ENCODE data around the gene SSRP1.

SSRP1 gene

DNA sequence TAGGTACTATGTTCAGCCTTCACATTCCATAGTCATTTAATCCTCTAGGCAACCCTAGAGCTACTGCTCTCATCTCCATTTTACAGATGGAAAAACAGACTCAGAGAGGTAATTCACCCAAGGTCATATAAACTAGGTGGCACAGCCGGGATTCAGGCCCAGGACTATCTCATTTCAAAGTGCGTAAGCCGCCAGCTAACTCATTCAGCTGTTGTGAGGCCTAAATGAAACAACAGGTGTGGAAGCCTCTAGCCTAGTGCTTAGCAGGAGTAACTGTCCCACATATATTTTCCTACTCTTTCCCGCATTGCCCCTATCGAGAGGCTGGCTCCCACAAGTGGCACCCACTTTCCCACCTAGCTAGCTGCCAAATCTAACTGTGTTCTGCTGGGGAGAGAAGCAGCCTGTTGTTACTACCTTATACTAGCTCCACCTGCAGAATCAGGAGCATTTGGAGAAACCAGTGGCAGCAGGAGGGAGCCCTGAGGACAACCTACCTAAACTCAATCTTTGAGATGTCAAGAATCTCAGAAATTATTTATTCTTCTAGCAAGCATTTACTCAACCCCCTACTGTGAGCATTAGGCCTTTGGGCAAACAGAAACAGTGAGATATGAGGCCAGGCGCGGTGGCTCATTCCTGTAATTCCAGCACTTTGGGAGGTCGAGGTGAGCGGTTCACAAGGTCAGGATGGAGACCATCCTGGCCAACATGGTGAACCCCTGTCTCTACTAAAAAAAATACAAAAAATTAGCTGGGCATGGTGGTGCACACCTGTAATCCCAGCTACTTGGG, 24.4 kb upstream of the SSRP1 start:
- 0 out of 2 replicates have a peak, but pooled peaks have one; percentile 11 for TF ChIP-seq TEAD4 (IDR thresholded peaks at IDR 0.05)
- no peak for TF ChIP-seq CREB1 (IDR thresholded peaks at IDR 0.05; ENCODE audit: low read depth)
- TF ChIP-seq TCF12 (IDR thresholded peaks at IDR 0.05; ENCODE audit: low read depth), result no peak
- no peak for TF ChIP-seq YY1 (IDR thresholded peaks at IDR 0.05; ENCODE audit: low read depth)

DNA sequence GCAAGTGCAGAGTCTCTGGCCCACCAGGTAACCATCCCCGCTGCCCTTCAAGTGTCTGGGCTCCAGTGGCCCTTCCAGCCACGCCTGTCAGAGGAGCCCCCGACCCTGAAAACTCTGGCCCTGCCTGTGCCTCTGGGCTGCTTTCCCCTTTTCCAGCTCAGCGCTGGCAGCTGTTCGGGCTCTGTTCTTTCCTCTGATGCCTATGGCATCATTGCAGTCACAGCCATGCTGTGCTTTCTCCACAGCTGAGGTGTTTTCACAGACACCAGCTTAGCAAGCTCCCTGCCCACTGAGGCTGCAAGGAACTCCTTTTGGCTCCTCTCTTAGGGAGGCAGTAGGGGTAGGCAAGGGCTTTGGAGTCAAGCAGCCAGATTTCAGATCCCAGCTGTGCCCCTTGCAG, 23.7 kb upstream of the SSRP1 start:
- TF ChIP-seq, protein P1, sequence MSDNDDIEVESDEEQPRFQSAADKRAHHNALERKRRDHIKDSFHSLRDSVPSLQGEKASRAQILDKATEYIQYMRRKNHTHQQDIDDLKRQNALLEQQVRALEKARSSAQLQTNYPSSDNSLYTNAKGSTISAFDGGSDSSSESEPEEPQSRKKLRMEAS (IDR thresholded peaks at IDR 0.05), result no peak
- TF ChIP-seq RAD21 (IDR thresholded peaks at IDR 0.05; ENCODE audit: low read depth) (no peak), YY1 (IDR thresholded peaks at IDR 0.05; ENCODE audit: low read depth) (no peak), ZBTB7A (IDR thresholded peaks at IDR 0.05; ENCODE audit: low read depth) (no peak), EGR1 (IDR thresholded peaks at IDR 0.05) (no peak), NFIC (IDR thresholded peaks at IDR 0.05) (no peak), TEAD4 (IDR thresholded peaks at IDR 0.05) (no peak), EP300 (IDR thresholded peaks at IDR 0.05; ENCODE audit: borderline replicate concordance) (no peak), TAF1 (IDR thresholded peaks at IDR 0.05; ENCODE audit: low read depth) (no peak), FOXM1 (IDR thresholded peaks at IDR 0.05; ENCODE audit: borderline replicate concordance, low read depth) (no peak), CREB1 (IDR thresholded peaks at IDR 0.05; ENCODE audit: low read depth) (no peak), USF1 (IDR thresholded peaks at IDR 0.05) (no peak), CEBPB (IDR thresholded peaks at IDR 0.05) (no peak), TCF12 (IDR thresholded peaks at IDR 0.05; ENCODE audit: low read depth) (no peak)
- TF ChIP-seq, protein P2, sequence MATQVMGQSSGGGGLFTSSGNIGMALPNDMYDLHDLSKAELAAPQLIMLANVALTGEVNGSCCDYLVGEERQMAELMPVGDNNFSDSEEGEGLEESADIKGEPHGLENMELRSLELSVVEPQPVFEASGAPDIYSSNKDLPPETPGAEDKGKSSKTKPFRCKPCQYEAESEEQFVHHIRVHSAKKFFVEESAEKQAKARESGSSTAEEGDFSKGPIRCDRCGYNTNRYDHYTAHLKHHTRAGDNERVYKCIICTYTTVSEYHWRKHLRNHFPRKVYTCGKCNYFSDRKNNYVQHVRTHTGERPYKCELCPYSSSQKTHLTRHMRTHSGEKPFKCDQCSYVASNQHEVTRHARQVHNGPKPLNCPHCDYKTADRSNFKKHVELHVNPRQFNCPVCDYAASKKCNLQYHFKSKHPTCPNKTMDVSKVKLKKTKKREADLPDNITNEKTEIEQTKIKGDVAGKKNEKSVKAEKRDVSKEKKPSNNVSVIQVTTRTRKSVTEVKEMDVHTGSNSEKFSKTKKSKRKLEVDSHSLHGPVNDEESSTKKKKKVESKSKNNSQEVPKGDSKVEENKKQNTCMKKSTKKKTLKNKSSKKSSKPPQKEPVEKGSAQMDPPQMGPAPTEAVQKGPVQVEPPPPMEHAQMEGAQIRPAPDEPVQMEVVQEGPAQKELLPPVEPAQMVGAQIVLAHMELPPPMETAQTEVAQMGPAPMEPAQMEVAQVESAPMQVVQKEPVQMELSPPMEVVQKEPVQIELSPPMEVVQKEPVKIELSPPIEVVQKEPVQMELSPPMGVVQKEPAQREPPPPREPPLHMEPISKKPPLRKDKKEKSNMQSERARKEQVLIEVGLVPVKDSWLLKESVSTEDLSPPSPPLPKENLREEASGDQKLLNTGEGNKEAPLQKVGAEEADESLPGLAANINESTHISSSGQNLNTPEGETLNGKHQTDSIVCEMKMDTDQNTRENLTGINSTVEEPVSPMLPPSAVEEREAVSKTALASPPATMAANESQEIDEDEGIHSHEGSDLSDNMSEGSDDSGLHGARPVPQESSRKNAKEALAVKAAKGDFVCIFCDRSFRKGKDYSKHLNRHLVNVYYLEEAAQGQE (IDR thresholded peaks at IDR 0.05; ENCODE audit: low read depth), result no peak

DNA sequence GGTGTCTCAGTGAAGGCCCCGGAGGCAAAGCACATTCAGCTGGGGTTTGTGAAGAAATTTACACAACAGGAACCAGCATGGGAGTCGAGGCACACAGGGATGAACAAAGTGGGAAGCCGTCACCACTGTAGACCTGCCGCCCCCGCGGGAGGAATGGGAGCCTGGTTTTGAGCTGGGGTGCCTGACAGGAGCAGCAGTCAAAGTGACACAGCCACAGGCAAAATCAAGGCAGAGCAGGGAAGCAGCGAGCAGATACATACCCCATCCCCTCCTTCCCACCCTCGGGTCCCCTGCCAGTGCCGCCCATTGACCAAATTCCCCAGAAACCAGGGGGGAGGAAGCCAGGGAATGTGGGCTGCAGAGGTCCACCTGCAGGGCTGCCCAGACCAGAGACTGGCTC, 23.3 kb upstream of the SSRP1 start:
- TF ChIP-seq CEBPB (IDR thresholded peaks at IDR 0.05) (no peak), YY1 (IDR thresholded peaks at IDR 0.05; ENCODE audit: low read depth) (no peak), EP300 (IDR thresholded peaks at IDR 0.05; ENCODE audit: borderline replicate concordance) (no peak), FOXM1 (IDR thresholded peaks at IDR 0.05; ENCODE audit: borderline replicate concordance, low read depth) (no peak), TEAD4 (IDR thresholded peaks at IDR 0.05) (no peak), CREB1 (IDR thresholded peaks at IDR 0.05; ENCODE audit: low read depth) (no peak), RAD21 (IDR thresholded peaks at IDR 0.05; ENCODE audit: low read depth) (no peak)
- TF ChIP-seq, protein P1 (IDR thresholded peaks at IDR 0.05), result no peak

- no peak for TF ChIP-seq EP300 (IDR thresholded peaks at IDR 0.05; ENCODE audit: borderline replicate concordance)
- TF ChIP-seq RAD21 (IDR thresholded peaks at IDR 0.05; ENCODE audit: low read depth), result no peak
- TF ChIP-seq TEAD4 (IDR thresholded peaks at IDR 0.05), result no peak
- TF ChIP-seq ZBTB7A (IDR thresholded peaks at IDR 0.05; ENCODE audit: low read depth), result no peak
- no peak for TF ChIP-seq FOXM1 (IDR thresholded peaks at IDR 0.05; ENCODE audit: borderline replicate concordance, low read depth)
- no peak for TF ChIP-seq CEBPB (IDR thresholded peaks at IDR 0.05)
- TF ChIP-seq TAF1 (IDR thresholded peaks at IDR 0.05; ENCODE audit: low read depth), result no peak
- TF ChIP-seq, protein P1 (IDR thresholded peaks at IDR 0.05), result no peak
- TF ChIP-seq YY1 (IDR thresholded peaks at IDR 0.05; ENCODE audit: low read depth), result no peak
- TF ChIP-seq TCF12 (IDR thresholded peaks at IDR 0.05; ENCODE audit: low read depth), result no peak
Measured at GRCh38 chr11:57358543-57358961, 22.9 kb upstream of the SSRP1 start.

GRCh38 chr11:57357856-57358255, 22.2 kb upstream of the SSRP1 start:
- TF ChIP-seq CREB1 (IDR thresholded peaks at IDR 0.05; ENCODE audit: low read depth) (no peak), TEAD4 (IDR thresholded peaks at IDR 0.05) (no peak), ZBTB7A (IDR thresholded peaks at IDR 0.05; ENCODE audit: low read depth) (no peak), TCF12 (IDR thresholded peaks at IDR 0.05; ENCODE audit: low read depth) (no peak), NFIC (IDR thresholded peaks at IDR 0.05) (no peak), USF1 (IDR thresholded peaks at IDR 0.05) (no peak), CEBPB (IDR thresholded peaks at IDR 0.05) (no peak), FOXM1 (IDR thresholded peaks at IDR 0.05; ENCODE audit: borderline replicate concordance, low read depth) (no peak), RAD21 (IDR thresholded peaks at IDR 0.05; ENCODE audit: low read depth) (no peak), TAF1 (IDR thresholded peaks at IDR 0.05; ENCODE audit: low read depth) (no peak), YY1 (IDR thresholded peaks at IDR 0.05; ENCODE audit: low read depth) (no peak), EP300 (IDR thresholded peaks at IDR 0.05; ENCODE audit: borderline replicate concordance) (no peak), EGR1 (IDR thresholded peaks at IDR 0.05) (no peak)
- TF ChIP-seq, protein P1 (IDR thresholded peaks at IDR 0.05), result no peak
- TF ChIP-seq, protein P2 (IDR thresholded peaks at IDR 0.05; ENCODE audit: low read depth), result no peak

Data from Ishikawa (cell line).